Measurements from ENCODE around the gene SURF1.
A peak's percentile ranks its signal among the peaks of the same experiment; 100 is the strongest.

DNA sequence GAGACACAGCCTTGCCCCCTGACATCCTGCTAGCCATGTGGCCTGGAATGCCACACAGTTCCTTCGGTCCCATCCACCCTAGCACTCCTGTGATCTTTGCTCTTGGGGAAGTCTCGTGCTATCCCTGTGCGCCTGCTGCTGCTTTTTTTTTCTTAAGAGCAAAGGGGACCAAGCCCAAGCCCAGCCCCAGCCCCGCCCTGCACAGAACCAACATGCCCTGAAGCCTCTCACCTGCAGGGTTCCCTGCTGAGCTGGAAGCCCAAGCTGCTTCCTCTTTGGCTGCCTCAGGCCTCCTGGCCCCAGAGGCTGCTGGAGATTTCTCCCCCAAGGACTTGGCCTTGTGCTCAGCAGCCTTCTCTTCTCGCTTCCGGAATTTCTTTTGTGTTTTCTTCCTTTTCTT lies 22.1 kb downstream of the SURF1 start:
- no peak for TF ChIP-seq EP300 (IDR thresholded peaks at IDR 0.05; ENCODE audit: low read depth)
- TF ChIP-seq POLR2A (IDR thresholded peaks at IDR 0.05), result peak; percentile 51
- TF ChIP-seq, protein P1, sequence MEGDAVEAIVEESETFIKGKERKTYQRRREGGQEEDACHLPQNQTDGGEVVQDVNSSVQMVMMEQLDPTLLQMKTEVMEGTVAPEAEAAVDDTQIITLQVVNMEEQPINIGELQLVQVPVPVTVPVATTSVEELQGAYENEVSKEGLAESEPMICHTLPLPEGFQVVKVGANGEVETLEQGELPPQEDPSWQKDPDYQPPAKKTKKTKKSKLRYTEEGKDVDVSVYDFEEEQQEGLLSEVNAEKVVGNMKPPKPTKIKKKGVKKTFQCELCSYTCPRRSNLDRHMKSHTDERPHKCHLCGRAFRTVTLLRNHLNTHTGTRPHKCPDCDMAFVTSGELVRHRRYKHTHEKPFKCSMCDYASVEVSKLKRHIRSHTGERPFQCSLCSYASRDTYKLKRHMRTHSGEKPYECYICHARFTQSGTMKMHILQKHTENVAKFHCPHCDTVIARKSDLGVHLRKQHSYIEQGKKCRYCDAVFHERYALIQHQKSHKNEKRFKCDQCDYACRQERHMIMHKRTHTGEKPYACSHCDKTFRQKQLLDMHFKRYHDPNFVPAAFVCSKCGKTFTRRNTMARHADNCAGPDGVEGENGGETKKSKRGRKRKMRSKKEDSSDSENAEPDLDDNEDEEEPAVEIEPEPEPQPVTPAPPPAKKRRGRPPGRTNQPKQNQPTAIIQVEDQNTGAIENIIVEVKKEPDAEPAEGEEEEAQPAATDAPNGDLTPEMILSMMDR (IDR thresholded peaks at IDR 0.05), result peak in 4 of 5 experiments; percentile 22 to 63 (median 46)
- TF ChIP-seq POLR2AphosphoS5 (IDR thresholded peaks at IDR 0.05), result peak in 2 of 3 donors; percentile 15 to 61
